Fibroblast of the aortic adventitia (primary cell): ENCODE data around the gene TP53TG3E. TPM values are rescaled to one million over a fixed set of nuclear protein-coding genes. Genes with fewer than 3 reads are reported as not detected.
"Not testable (repeated sequence)": the region's sequence is repeated elsewhere in the genome, so short reads cannot be mapped to it uniquely, and the experiment has no call there.

ENCODE experiments used
- DNase-seq: peaks from one replicate; pipeline ENCODE4 v3.0.0-alpha.2; 2010; ENCODE audit warnings: low read depth
- H3K4me3 ChIP-seq: 2 replicates; pipeline ENCODE4 v1.5.1; 2011; ENCODE audit warnings: low read depth, mild to moderate bottlenecking, control low read depth, low read length, moderate library complexity
- small RNA-seq: library from RNA; depleted of rRNA; stranded (forward); fragments of <200 nt; gene quantifications from one replicate; pipeline ENCODE3, GENCODE V24; 2012
- total RNA-seq: library from RNA; depleted of rRNA; stranded (reverse); fragments of >200 nt; gene quantifications from 2 replicates; pipeline ENCODE4 v1.2.3, GENCODE V29; 2012; ENCODE audit warnings: low replicate concordance

Gene TP53TG3E
- not detected in 2 replicates for total RNA-seq

- DNase-seq, H3K4me3 ChIP-seq: not testable (repeated sequence)
These were observed at the start of gene TP53TG3E for GRCh38 chr16:33304006-33304405. TP53TG3E (plus strand) TSS chr16:33304306; CDS start chr16:33304374, 68 bp downstream.

- H3K4me3 ChIP-seq, DNase-seq: not testable (repeated sequence)
These were observed 32.3 kb downstream of the TP53TG3E start for GRCh38 chr16:33336226-33337012.

GRCh38 chr16:33337627-33338542 lies 33.8 kb downstream of the TP53TG3E start:
- not testable (repeated sequence) for H3K4me3 ChIP-seq, DNase-seq

- DNase-seq, H3K4me3 ChIP-seq: not testable (repeated sequence)
These were observed 34.4 kb downstream of the TP53TG3E start for GRCh38 chr16:33338543-33338951.

GRCh38 chr16:33339093-33340061 lies 35.3 kb downstream of the TP53TG3E start:
- not testable (repeated sequence) for DNase-seq, H3K4me3 ChIP-seq

Small RNA genes lying within 50 kb of the gene (small RNA-seq; reads per million reads assigned to genes)
- not detected for gene AC141257.3

Other genes with a start within 250 kb of the TP53TG3E start
- gene TP53TG3C, start 110.1 kb upstream of the TP53TG3E start, total RNA-seq, result not detected in 2 replicates
- not detected in 2 replicates for gene TP53TG3B, start 56.5 kb downstream of the TP53TG3E start, total RNA-seq
- gene TP53TG3F, start 155.3 kb downstream of the TP53TG3E start, total RNA-seq, result not detected in 2 replicates